ENCODE data around the gene IRF2. TPM values are rescaled to one million over a fixed set of nuclear protein-coding genes. Genes with fewer than 3 reads are reported as not detected.

IRF2 gene
- total and polyA plus RNA-seq, 12 donors = 9.3 to 41.4 (median 28.6) TPM

GRCh38 chr4:184471881-184472613, 2.3 kb downstream of the IRF2 start:
- peak in 3 of 8 donors; percentile 4 to 13 (median 10) for ATAC-seq
- 9 to 11% methylated on average over 13 of the region's 13 CpGs for WGBS, 2 donors

GRCh38 chr4:184470785-184471110, 3.6 kb downstream of the IRF2 start:
- no peak for TF ChIP-seq CTCF (IDR thresholded peaks at IDR 0.05)
- Histone ChIP-seq H3K9me3 (no peaks in the 10 kb centered on the region), H3K36me3 (peaks cover 0 to 16% (median 0%) of the 10 kb centered on the region in 9 donors), H3K27me3 (no peaks in the 10 kb centered on the region), H3K27ac (peak overlapping the region in 3 of 10 donors; percentile 7 to 98 (median 19)), H3K4me1 (peaks cover 0 to 71% (median 62%) of the 10 kb centered on the region in 9 donors), H3K4me3 (no peak overlapping the region)
- DNase-seq = no peak
- intact Hi-C loops (cut with DNase I) = loop anchor here in 8 of 10 donors (5.0 to 10.0 kb wide), 13 partner anchors 53 to 206 kb away; no protein-coding TSS in a partner anchor
- no peak for ATAC-seq
- 40 to 47% methylated on average over 2 of the region's 2 CpGs for WGBS, 2 donors

More at GRCh38 chr4:184471881-184472613, 2.3 kb downstream of the IRF2 start:
- peak in 1 of 9 donors; percentile 12 for TF ChIP-seq CTCF (IDR thresholded peaks at IDR 0.05)
- no peak for DNase-seq
- H3K4me3 ChIP-seq = peak overlapping the region; percentile 39 to 98 (median 87)
- H3K27ac ChIP-seq = peak overlapping the region; percentile 94 to 99 (median 98)
- H3K36me3 ChIP-seq = peaks cover 0 to 21% (median 0%) of the 10 kb centered on the region in 9 donors
- peaks cover 0 to 74% (median 70%) of the 10 kb centered on the region in 9 donors for H3K4me1 ChIP-seq
- H3K9me3 ChIP-seq = no peaks in the 10 kb centered on the region
- H3K27me3 ChIP-seq = no peaks in the 10 kb centered on the region
- intact Hi-C loops (cut with DNase I) = loop anchor here in 8 of 10 donors (2.0 to 10.0 kb wide), 14 partner anchors 55 to 207 kb away; no protein-coding TSS in a partner anchor

GRCh38 chr4:184466634-184467033, 7.7 kb downstream of the IRF2 start:
- DNase-seq (no peak), ATAC-seq (no peak)
- Histone ChIP-seq H3K36me3 (peaks cover 0 to 29% (median 0%) of the 10 kb centered on the region in 9 donors), H3K27ac (no peak overlapping the region), H3K4me3 (no peak overlapping the region), H3K9me3 (no peaks in the 10 kb centered on the region), H3K27me3 (no peaks in the 10 kb centered on the region), H3K4me1 (peaks cover 2 to 87% (median 73%) of the 10 kb centered on the region in 9 donors)
- intact Hi-C loops (cut with DNase I) = loop anchor here in 1 of 10 donors (5.0 kb wide), 1 partner anchor 39 kb away; no protein-coding TSS in a partner anchor
- TF ChIP-seq CTCF (IDR thresholded peaks at IDR 0.05) = no peak
- 69 to 71% methylated on average over 2 of the region's 2 CpGs for WGBS, 2 donors

GRCh38 chr4:184464759-184465454, 9.4 kb downstream of the IRF2 start:
- 72 to 81% methylated on average over 5 of the region's 5 CpGs for WGBS, 2 donors
- intact Hi-C loops (cut with DNase I) = loop anchor here in 1 of 10 donors (5.0 kb wide), 1 partner anchor 38 kb away; no protein-coding TSS in a partner anchor
- TF ChIP-seq CTCF (IDR thresholded peaks at IDR 0.05) = no peak
- Histone ChIP-seq H3K36me3 (peaks cover 0 to 24% (median 0%) of the 10 kb centered on the region in 9 donors), H3K4me3 (no peak overlapping the region), H3K9me3 (no peaks in the 10 kb centered on the region), H3K4me1 (peaks cover 2 to 87% (median 68%) of the 10 kb centered on the region in 9 donors), H3K27me3 (no peaks in the 10 kb centered on the region), H3K27ac (peak overlapping the region in 1 of 10 donors; percentile 11)
- ATAC-seq (peak in 4 of 8 donors; percentile 13 to 67 (median 46)), DNase-seq (no peak)
